ENCODE results near the gene CLOCK. TPM values are rescaled to one million over a fixed set of nuclear protein-coding genes. Genes with fewer than 3 reads are reported as not detected.
"Not testable (repeated sequence)": the region's sequence is repeated elsewhere in the genome, so short reads cannot be mapped to it uniquely, and the experiment has no call there.

Gene CLOCK, protein sequence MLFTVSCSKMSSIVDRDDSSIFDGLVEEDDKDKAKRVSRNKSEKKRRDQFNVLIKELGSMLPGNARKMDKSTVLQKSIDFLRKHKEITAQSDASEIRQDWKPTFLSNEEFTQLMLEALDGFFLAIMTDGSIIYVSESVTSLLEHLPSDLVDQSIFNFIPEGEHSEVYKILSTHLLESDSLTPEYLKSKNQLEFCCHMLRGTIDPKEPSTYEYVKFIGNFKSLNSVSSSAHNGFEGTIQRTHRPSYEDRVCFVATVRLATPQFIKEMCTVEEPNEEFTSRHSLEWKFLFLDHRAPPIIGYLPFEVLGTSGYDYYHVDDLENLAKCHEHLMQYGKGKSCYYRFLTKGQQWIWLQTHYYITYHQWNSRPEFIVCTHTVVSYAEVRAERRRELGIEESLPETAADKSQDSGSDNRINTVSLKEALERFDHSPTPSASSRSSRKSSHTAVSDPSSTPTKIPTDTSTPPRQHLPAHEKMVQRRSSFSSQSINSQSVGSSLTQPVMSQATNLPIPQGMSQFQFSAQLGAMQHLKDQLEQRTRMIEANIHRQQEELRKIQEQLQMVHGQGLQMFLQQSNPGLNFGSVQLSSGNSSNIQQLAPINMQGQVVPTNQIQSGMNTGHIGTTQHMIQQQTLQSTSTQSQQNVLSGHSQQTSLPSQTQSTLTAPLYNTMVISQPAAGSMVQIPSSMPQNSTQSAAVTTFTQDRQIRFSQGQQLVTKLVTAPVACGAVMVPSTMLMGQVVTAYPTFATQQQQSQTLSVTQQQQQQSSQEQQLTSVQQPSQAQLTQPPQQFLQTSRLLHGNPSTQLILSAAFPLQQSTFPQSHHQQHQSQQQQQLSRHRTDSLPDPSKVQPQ
- 10 to 100 TPM; 21.9 to 60.7 (median 34.2) TPM for total RNA-seq

GRCh38 chr4:55546756-55547465 lies at the start of gene CLOCK:
CLOCK (minus strand) TSS chr4:55546909; CDS start chr4:55482785, 64,124 bp downstream.
- ATAC-seq (peak; percentile 86 to 87), DNase-seq (peak; percentile 75 to 82)
- no peaks in the 10 kb centered on the region for H3K27me3 ChIP-seq
- no peaks in the 10 kb centered on the region for H3K9me3 ChIP-seq
- in situ Hi-C loops (cut with MboI; ENCODE audit: low sequenced_read_pairs in 4 of 4) (loop anchor here in 2 of 4 donors (10.0 kb wide), 3 partner anchors 152 to 318 kb away; partner anchors contain the start of genes SRD5A3 (in 1 of the 2) and TMEM165 (in 1 of the 2)), intact Hi-C loops (cut with DNase I; ENCODE audit: low total_unique reads) (loop anchor here (1.0 to 2.0 kb wide), 4 partner anchors 152 to 320 kb away; partner anchors contain the start of genes EXOC1, SRD5A3 and TMEM165)
- peak within 1 kb of the TSS; percentile 81 to 97 (median 93) for H3K4me3 ChIP-seq
- no peaks in the 10 kb centered on the region for H3K36me3 ChIP-seq
- peaks cover 19 to 25% of the 10 kb centered on the region in 2 donors for H3K4me1 ChIP-seq
- peak; percentile 72 to 76 for TF ChIP-seq POLR2A (IDR thresholded peaks at IDR 0.05)
- TF ChIP-seq, protein P1, sequence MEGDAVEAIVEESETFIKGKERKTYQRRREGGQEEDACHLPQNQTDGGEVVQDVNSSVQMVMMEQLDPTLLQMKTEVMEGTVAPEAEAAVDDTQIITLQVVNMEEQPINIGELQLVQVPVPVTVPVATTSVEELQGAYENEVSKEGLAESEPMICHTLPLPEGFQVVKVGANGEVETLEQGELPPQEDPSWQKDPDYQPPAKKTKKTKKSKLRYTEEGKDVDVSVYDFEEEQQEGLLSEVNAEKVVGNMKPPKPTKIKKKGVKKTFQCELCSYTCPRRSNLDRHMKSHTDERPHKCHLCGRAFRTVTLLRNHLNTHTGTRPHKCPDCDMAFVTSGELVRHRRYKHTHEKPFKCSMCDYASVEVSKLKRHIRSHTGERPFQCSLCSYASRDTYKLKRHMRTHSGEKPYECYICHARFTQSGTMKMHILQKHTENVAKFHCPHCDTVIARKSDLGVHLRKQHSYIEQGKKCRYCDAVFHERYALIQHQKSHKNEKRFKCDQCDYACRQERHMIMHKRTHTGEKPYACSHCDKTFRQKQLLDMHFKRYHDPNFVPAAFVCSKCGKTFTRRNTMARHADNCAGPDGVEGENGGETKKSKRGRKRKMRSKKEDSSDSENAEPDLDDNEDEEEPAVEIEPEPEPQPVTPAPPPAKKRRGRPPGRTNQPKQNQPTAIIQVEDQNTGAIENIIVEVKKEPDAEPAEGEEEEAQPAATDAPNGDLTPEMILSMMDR (IDR thresholded peaks at IDR 0.05 in 4 of 5, conservative IDR thresholded peaks at IDR 0.05 in 1 of 5): peak; percentile 30 to 71 (median 67)
- peak within 1 kb of the TSS; percentile 98 to 99 (median 98) for H3K27ac ChIP-seq

DNA sequence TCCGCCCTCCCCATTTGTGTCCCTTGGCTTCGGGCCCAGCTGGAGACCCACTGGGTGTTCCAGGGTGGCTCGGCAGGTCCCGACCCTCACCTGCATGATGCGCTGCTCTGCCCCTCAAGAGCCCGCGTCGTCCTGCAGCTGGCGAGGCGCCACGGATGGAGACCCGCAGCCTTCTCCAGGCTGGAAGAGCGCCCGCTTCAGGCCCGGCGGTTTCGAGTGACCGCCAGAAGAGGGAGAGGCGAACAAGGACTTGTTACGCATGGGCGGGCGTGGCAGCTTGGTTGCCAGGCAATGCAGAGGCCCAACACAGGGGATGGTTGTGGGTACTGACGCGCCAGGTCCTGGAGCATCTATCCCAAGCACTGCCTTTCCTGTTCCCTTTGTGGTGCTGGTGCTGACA lies 45.3 kb upstream of the CLOCK start, which contains the start of gene PDCL2:
PDCL2 (minus strand) TSS at position 232 of the 400 bp plus-strand sequence; CDS start at position 96, 136 bp downstream.
- Histone ChIP-seq H3K27ac (no peak within 1 kb of the TSS), H3K4me1 (no peaks in the 10 kb centered on the region), H3K36me3 (no peaks in the 10 kb centered on the region), H3K4me3 (no peak within 1 kb of the TSS), H3K27me3 (no peaks in the 10 kb centered on the region), H3K9me3 (no peaks in the 10 kb centered on the region)
- in situ Hi-C loops (cut with MboI; ENCODE audit: low sequenced_read_pairs in 4 of 4) (loop anchor here in 1 of 4 donors (25.0 kb wide), 1 partner anchor 95 kb away; no protein-coding TSS in a partner anchor), intact Hi-C loops (cut with DNase I; ENCODE audit: low total_unique reads) (no loop called here)
- TF ChIP-seq, protein P1 (IDR thresholded peaks at IDR 0.05 in 4 of 5, conservative IDR thresholded peaks at IDR 0.05 in 1 of 5): no peak
- DNase-seq (no peak), ATAC-seq (no peak)

GRCh38 chr4:55588160-55588559 lies 41.5 kb upstream of the CLOCK start:
- H3K4me1 ChIP-seq: no peaks in the 10 kb centered on the region
- intact Hi-C loops (cut with DNase I; ENCODE audit: low total_unique reads) (no loop called here), in situ Hi-C loops (cut with MboI; ENCODE audit: low sequenced_read_pairs in 4 of 4) (loop anchor here in 1 of 4 donors (25.0 kb wide), 1 partner anchor 99 kb away; no protein-coding TSS in a partner anchor)
- DNase-seq (no peak), ATAC-seq (no peak)
- H3K9me3 ChIP-seq: no peaks in the 10 kb centered on the region
- no peak overlapping the region for H3K4me3 ChIP-seq
- H3K36me3 ChIP-seq: no peaks in the 10 kb centered on the region
- no peak for TF ChIP-seq POLR2A (IDR thresholded peaks at IDR 0.05)
- TF ChIP-seq, protein P1 (IDR thresholded peaks at IDR 0.05 in 4 of 5, conservative IDR thresholded peaks at IDR 0.05 in 1 of 5): no peak
- no peak overlapping the region for H3K27ac ChIP-seq
- H3K27me3 ChIP-seq: no peaks in the 10 kb centered on the region

- H3K27me3 ChIP-seq; H3K4me3 ChIP-seq; H3K4me1 ChIP-seq; DNase-seq; H3K36me3 ChIP-seq; ATAC-seq; H3K9me3 ChIP-seq; intact Hi-C loops (cut with DNase I; ENCODE audit: low total_unique reads); H3K27ac ChIP-seq: not testable (repeated sequence)
- in situ Hi-C loops (cut with MboI; ENCODE audit: low sequenced_read_pairs in 4 of 4): loop anchor here in 1 of 4 donors (25.0 kb wide), 1 partner anchor 105 kb away; no protein-coding TSS in a partner anchor
Observed at GRCh38 chr4:55582773-55583172, 36.1 kb upstream of the CLOCK start.
